Mesodermal cell (in vitro differentiated cells): ENCODE measurements around the gene DDX31.
A peak's percentile ranks its signal among the peaks of the same experiment; 100 is the strongest.

Source experiments
- H3K27ac ChIP-seq: 2 replicates; pipeline ENCODE4 v1.7.0; 2013; ENCODE audit warnings: mild to moderate bottlenecking, low read depth, low read length, moderate library complexity; ENCODE audit not compliant: severe bottlenecking
- H3K36me3 ChIP-seq: 2 replicates; pipeline ENCODE4 v1.7.1; 2013; ENCODE audit warnings: mild to moderate bottlenecking, low read length, moderate library complexity; ENCODE audit not compliant: control insufficient read depth, insufficient read depth
- H3K4me1 ChIP-seq: one replicate; pipeline ENCODE4 v1.7.1; 2013; ENCODE audit warnings: mild to moderate bottlenecking, low read length; ENCODE audit not compliant: insufficient read depth, control insufficient read depth, poor library complexity, severe bottlenecking
- H3K4me3 ChIP-seq: 2 replicates; pipeline ENCODE4 v1.7.0; 2013; ENCODE audit warnings: low read length, control low read depth, mild to moderate bottlenecking; ENCODE audit not compliant: insufficient read depth, poor library complexity, severe bottlenecking; ENCODE audit errors: extremely low read depth
- H3K9me3 ChIP-seq: 2 replicates; pipeline ENCODE4 v1.7.1; 2013; ENCODE audit warnings: mild to moderate bottlenecking, low read length, moderate library complexity; ENCODE audit not compliant: control insufficient read depth
- WGBS, 2 experiments: methylation state at CpG; one replicate each; pipeline ENCODE4 v1.1.5; 2013; ENCODE audit warnings: missing lambda C conversion rate in 2 of 2; ENCODE audit not compliant: insufficient coverage in 2 of 2; 5-methylcytosine and 5-hydroxymethylcytosine counted together

The DDX31 gene

GRCh38 chr9:132651259-132651658, 18.5 kb downstream of the DDX31 start:
- H3K9me3 ChIP-seq, result no peaks in the 10 kb centered on the region
- H3K4me3 ChIP-seq, result no peak overlapping the region
- peaks cover 4% of the 10 kb centered on the region for H3K4me1 ChIP-seq
- H3K27ac ChIP-seq, result no peak overlapping the region
- H3K36me3 ChIP-seq, result peaks cover 63% of the 10 kb centered on the region
- WGBS, 2 experiments, result 89 to 90% methylated on average over 4 to 5 of the region's 6 CpGs

- H3K27ac ChIP-seq, result no peak overlapping the region
- no peak overlapping the region for H3K4me3 ChIP-seq
- H3K4me1 ChIP-seq, result peaks cover 4% of the 10 kb centered on the region
- no peaks in the 10 kb centered on the region for H3K9me3 ChIP-seq
- WGBS, 2 experiments, result 83 to 89% methylated on average over 3 of the region's 3 CpGs
- peaks cover 74% of the 10 kb centered on the region for H3K36me3 ChIP-seq
Measured at GRCh38 chr9:132648685-132649084, 21.1 kb downstream of the DDX31 start.

GRCh38 chr9:132648283-132648682, 21.5 kb downstream of the DDX31 start:
- no peaks in the 10 kb centered on the region for H3K9me3 ChIP-seq
- 78% methylated on average over 1 of the region's 7 CpGs; no CpG with 5 or more reads in 1 of the 2 experiments for WGBS, 2 experiments
- peaks cover 78% of the 10 kb centered on the region for H3K36me3 ChIP-seq
- H3K4me1 ChIP-seq, result peaks cover 4% of the 10 kb centered on the region
- H3K4me3 ChIP-seq, result no peak overlapping the region
- no peak overlapping the region for H3K27ac ChIP-seq

GRCh38 chr9:132647806-132648205, 22.0 kb downstream of the DDX31 start:
- WGBS, 2 experiments, result 100% methylated on average over 1 of the region's 2 CpGs; no CpG with 5 or more reads in 1 of the 2 experiments
- Histone ChIP-seq H3K4me3 (no peak overlapping the region), H3K4me1 (peaks cover 4% of the 10 kb centered on the region), H3K27ac (peak overlapping the region; percentile 67), H3K36me3 (peaks cover 83% of the 10 kb centered on the region), H3K9me3 (no peaks in the 10 kb centered on the region)

GRCh38 chr9:132647355-132647754, 22.4 kb downstream of the DDX31 start:
- Histone ChIP-seq H3K36me3 (peaks cover 87% of the 10 kb centered on the region), H3K27ac (no peak overlapping the region), H3K4me1 (peaks cover 4% of the 10 kb centered on the region), H3K4me3 (no peak overlapping the region), H3K9me3 (no peaks in the 10 kb centered on the region)
- 72 to 82% methylated on average over 2 of the region's 4 CpGs for WGBS, 2 experiments

- H3K36me3 ChIP-seq, result peaks cover 93% of the 10 kb centered on the region
- no peaks in the 10 kb centered on the region for H3K9me3 ChIP-seq
- WGBS, 2 experiments, result 96 to 100% methylated on average over 6 to 7 of the region's 7 CpGs
- peaks cover 4% of the 10 kb centered on the region for H3K4me1 ChIP-seq
- no peak overlapping the region for H3K4me3 ChIP-seq
- no peak overlapping the region for H3K27ac ChIP-seq
Measured at GRCh38 chr9:132646726-132647125, 23.1 kb downstream of the DDX31 start.

GRCh38 chr9:132645711-132646110, 24.1 kb downstream of the DDX31 start:
- H3K4me1 ChIP-seq, result peaks cover 4% of the 10 kb centered on the region
- peaks cover 99% of the 10 kb centered on the region for H3K36me3 ChIP-seq
- no peak overlapping the region for H3K27ac ChIP-seq
- no peaks in the 10 kb centered on the region for H3K9me3 ChIP-seq
- 95 to 97% methylated on average over 11 to 13 of the region's 15 CpGs for WGBS, 2 experiments
- H3K4me3 ChIP-seq, result no peak overlapping the region

- Histone ChIP-seq H3K36me3 (peaks cover 99% of the 10 kb centered on the region), H3K4me1 (peaks cover 4% of the 10 kb centered on the region), H3K9me3 (no peaks in the 10 kb centered on the region), H3K27ac (no peak overlapping the region), H3K4me3 (no peak overlapping the region)
- WGBS, 2 experiments, result 96 to 99% methylated on average over 7 to 8 of the region's 8 CpGs
Measured at GRCh38 chr9:132645306-132645705, 24.5 kb downstream of the DDX31 start.

- 97 to 100% methylated on average over 1 to 3 of the region's 3 CpGs for WGBS, 2 experiments
- Histone ChIP-seq H3K27ac (no peak overlapping the region), H3K36me3 (peaks cover 99% of the 10 kb centered on the region), H3K4me3 (no peak overlapping the region), H3K4me1 (peaks cover 4% of the 10 kb centered on the region), H3K9me3 (no peaks in the 10 kb centered on the region)
Measured at GRCh38 chr9:132644251-132644650, 25.5 kb downstream of the DDX31 start.

GRCh38 chr9:132641216-132641615, 28.6 kb downstream of the DDX31 start:
- no peak overlapping the region for H3K27ac ChIP-seq
- H3K4me3 ChIP-seq, result no peak overlapping the region
- WGBS, 2 experiments, result 93 to 97% methylated on average over 4 of the region's 4 CpGs
- H3K4me1 ChIP-seq, result no peaks in the 10 kb centered on the region
- H3K9me3 ChIP-seq, result no peaks in the 10 kb centered on the region
- peaks cover 99% of the 10 kb centered on the region for H3K36me3 ChIP-seq

- no peaks in the 10 kb centered on the region for H3K4me1 ChIP-seq
- no peak overlapping the region for H3K27ac ChIP-seq
- H3K9me3 ChIP-seq, result no peaks in the 10 kb centered on the region
- no peak overlapping the region for H3K4me3 ChIP-seq
- WGBS, 2 experiments, result 97 to 100% methylated on average over 2 to 3 of the region's 5 CpGs
- H3K36me3 ChIP-seq, result peaks cover 96% of the 10 kb centered on the region
Measured at GRCh38 chr9:132639322-132639721, 30.5 kb downstream of the DDX31 start.
